SK-N-SH (cell line): ENCODE results near the gene TTC39A. TPM values are rescaled to one million over a fixed set of nuclear protein-coding genes. Genes with fewer than 3 reads are reported as not detected.

ENCODE experiments used
- CTCF ChIA-PET: fragments of 300-600, 350-600 bp; formaldehyde crosslinking; extraction: SDS; loops from one replicate; lab custom pipeline; 2021; lab: Yijun Ruan, JAX
- POLR2A ChIA-PET: fragments of 350-600 bp; sonication (Branson Sonifier 250); formaldehyde crosslinking; extraction: SDS; loops from one replicate; lab custom pipeline; 2020; ENCODE audit warnings: antibody characterized with exemption, inconsistent platforms; lab: Yijun Ruan, JAX
- DNase-seq: peaks from one replicate; pipeline ENCODE4 v3.0.0; 2012
- H2AFZ ChIP-seq: fragments of 200-600 bp; sonication (generic); 2 replicates; pipeline ENCODE4 v1.8.1; 2016; ENCODE audit warnings: antibody characterized with exemption, mild to moderate bottlenecking, low read depth
- H3F3A ChIP-seq: fragments of 200-600 bp; sonication (generic); replicated peaks from 2 replicates; pipeline ENCODE3; 2016; ENCODE audit warnings: antibody characterized with exemption, mild to moderate bottlenecking; ENCODE audit not compliant: insufficient read depth
- H3K27ac ChIP-seq, 2 experiments: fragments of 200-500 bp in 1 of 2; fragments of 200-600 bp in 1 of 2; sonication (Bioruptor generic) in 1 of 2; sonication (generic), shearing (Covaris generic) in 1 of 2; 2 replicates each; pipeline versions ENCODE4 v1.5.1 to v1.6.1; 2014 to 2016; ENCODE audit warnings: low read depth in 2 of 2, inconsistent platforms in 1 of 2, low read length in 1 of 2, mild to moderate bottlenecking in 1 of 2, mixed read lengths in 1 of 2
- H3K27me3 ChIP-seq: fragments of 200-600 bp; sonication (generic), shearing (Covaris generic); 2 replicates; pipeline ENCODE4 v1.6.1; 2016; ENCODE audit warnings: mixed run types; ENCODE audit not compliant: insufficient read depth
- H3K36me3 ChIP-seq, 2 experiments: fragments of 200-500 bp in 1 of 2; fragments of 200-600 bp in 1 of 2; sonication (Bioruptor generic) in 1 of 2; sonication (generic) in 1 of 2; replicated peaks in 1 of 2; 2 replicates each; pipeline versions ENCODE3 to v1.5.1; 2014 to 2016; ENCODE audit warnings: low read length in 1 of 2, mild to moderate bottlenecking in 1 of 2; ENCODE audit not compliant: insufficient read depth in 2 of 2, control insufficient read depth in 1 of 2
- H3K4me1 ChIP-seq, 2 experiments: fragments of 200-500 bp in 1 of 2; fragments of 200-600 bp in 1 of 2; sonication (Bioruptor generic) in 1 of 2; sonication (generic), shearing (Covaris generic) in 1 of 2; 2 replicates each; pipeline versions ENCODE4 v1.5.1 to v1.6.1; 2014 to 2016; ENCODE audit warnings: low read depth in 1 of 2, low read length in 1 of 2, mixed run types in 1 of 2; ENCODE audit not compliant: insufficient read depth in 2 of 2, control insufficient read depth in 1 of 2
- H3K4me2 ChIP-seq: fragments of 200-600 bp; sonication (generic), shearing (Covaris generic); 2 replicates; pipeline ENCODE4 v1.6.1; 2017; ENCODE audit warnings: mixed run types
- H3K4me3 ChIP-seq, 2 experiments: fragments of 200-500 bp in 1 of 2; fragments of 200-600 bp in 1 of 2; sonication (Bioruptor generic) in 1 of 2; sonication (generic), shearing (Covaris generic) in 1 of 2; 2 replicates each; pipeline versions ENCODE4 v1.5.1 to v1.8.1; 2014 to 2016; ENCODE audit warnings: low read depth in 2 of 2, inconsistent platforms in 1 of 2, low read length in 1 of 2, mild to moderate bottlenecking in 1 of 2, mixed read lengths in 1 of 2, moderate library complexity in 1 of 2
- H3K79me2 ChIP-seq: fragments of 200-600 bp; sonication (generic); 2 replicates; pipeline ENCODE4 v1.8.1; 2017; ENCODE audit warnings: mild to moderate bottlenecking; ENCODE audit not compliant: insufficient read depth
- H3K9ac ChIP-seq: fragments of 200-600 bp; sonication (generic); 2 replicates; pipeline ENCODE4 v1.6.1; 2017; ENCODE audit warnings: mixed run types
- H3K9me2 ChIP-seq: fragments of 200-600 bp; sonication (generic); 2 replicates; pipeline ENCODE4 v1.6.1; 2017; ENCODE audit warnings: mixed run types
- H3K9me3 ChIP-seq: fragments of 200-600 bp; sonication (generic); 2 replicates; pipeline ENCODE4 v1.6.1; 2017; ENCODE audit warnings: mixed run types, mild to moderate bottlenecking, moderate library complexity
- H4K20me1 ChIP-seq: fragments of 200-600 bp; sonication (generic); 2 replicates; pipeline ENCODE4 v1.6.1; 2017; ENCODE audit warnings: mild to moderate bottlenecking, mixed run types; ENCODE audit not compliant: insufficient read depth
- CTCF ChIP-seq: fragments of 200-600 bp; sonication (generic); IDR thresholded peaks from 2 replicates; pipeline ENCODE4 v1.6.1; 2017; ENCODE audit warnings: antibody characterized with exemption, mild to moderate bottlenecking, moderate library complexity
- ELF1 ChIP-seq: IDR thresholded peaks from 2 replicates; pipeline ENCODE4 v1.4.0; 2012
- EP300 ChIP-seq, 2 experiments: IDR thresholded peaks; 2 replicates each; pipeline versions ENCODE4 v1.4.0 to v1.6.1; 2012; ENCODE audit warnings: borderline replicate concordance in 1 of 2, low read depth in 1 of 2, low read length in 1 of 2
- FOSL2 ChIP-seq: IDR thresholded peaks from 2 replicates; pipeline ENCODE4 v1.4.0; 2012; ENCODE audit warnings: low read depth, mild to moderate bottlenecking, moderate library complexity, borderline replicate concordance
- GABPA ChIP-seq: IDR thresholded peaks from 2 replicates; pipeline ENCODE4 v1.4.0; 2012; ENCODE audit warnings: low read depth, mild to moderate bottlenecking
- JUND ChIP-seq: IDR thresholded peaks from 2 replicates; pipeline ENCODE4 v1.4.0; 2012
- MAX ChIP-seq: IDR thresholded peaks from 2 replicates; pipeline ENCODE4 v1.4.0; 2012; ENCODE audit warnings: low read depth
- RAD21 ChIP-seq: IDR thresholded peaks from 2 replicates; pipeline ENCODE4 v1.6.1; 2012; ENCODE audit warnings: mild to moderate bottlenecking, low read length
- RCOR1 ChIP-seq: fragments of 150-350 bp; IDR thresholded peaks from 2 replicates; pipeline ENCODE4 v1.6.1; 2017; ENCODE audit warnings: antibody characterized with exemption, low read length
- RFX5 ChIP-seq: IDR thresholded peaks from 2 replicates; pipeline ENCODE4 v1.6.1; 2012; ENCODE audit warnings: mild to moderate bottlenecking, improper control_type of control experiment, low read length
- RXRA ChIP-seq: IDR thresholded peaks from 2 replicates; pipeline ENCODE4 v1.4.0; 2012; ENCODE audit warnings: low read depth, mild to moderate bottlenecking, borderline replicate concordance
- SIN3A ChIP-seq: IDR thresholded peaks from 2 replicates; pipeline ENCODE4 v1.6.1; 2012; ENCODE audit warnings: low read depth, mild to moderate bottlenecking, low read length, moderate library complexity, borderline replicate concordance
- SMC3 ChIP-seq: IDR thresholded peaks from 2 replicates; pipeline ENCODE4 v1.6.1; 2012; ENCODE audit warnings: low read depth, low read length, improper control_type of control experiment
- TAF1 ChIP-seq: IDR thresholded peaks from 2 replicates; pipeline ENCODE4 v1.6.1; 2012; ENCODE audit warnings: low read depth, mild to moderate bottlenecking, low read length, moderate library complexity, borderline replicate concordance
- TEAD4 ChIP-seq: IDR thresholded peaks from 2 replicates; pipeline ENCODE4 v1.4.0; 2012; ENCODE audit warnings: mild to moderate bottlenecking, borderline replicate concordance; ENCODE audit not compliant: insufficient read depth
- USF2 ChIP-seq: fragments of 150-350 bp; IDR thresholded peaks from 2 replicates; pipeline ENCODE4 v1.6.1; 2017; ENCODE audit warnings: antibody characterized with exemption, low read length, low read depth, borderline replicate concordance
- WGBS: methylation state at CpG from one replicate; pipeline ENCODE4 v1.1.6; 2017; ENCODE audit warnings: low lambda C conversion rate; 5-methylcytosine and 5-hydroxymethylcytosine counted together
- polyA plus RNA-seq, 3 experiments: library from polyadenylated mRNA; depleted of rRNA; stranded (reverse); fragments of >200 nt; gene quantifications; 2 replicates each; pipeline ENCODE4 v1.2.3, GENCODE V29; 2012

Gene TTC39A
- polyA plus RNA-seq, 1 of the 3 experiments (the other 2 are of a cell fraction) = 0.97 TPM

- Histone ChIP-seq H3K9ac (no peak overlapping the region), H3K4me2 (no peak overlapping the region), H3K36me3 (no peaks in the 10 kb centered on the region), H3K27ac (peak overlapping the region in 1 of 2 experiments; percentile 69; a peak in 2 of 4 replicates), H3F3A (no peaks in the 10 kb centered on the region), H3K27me3 (no peaks in the 10 kb centered on the region), H4K20me1 (no peaks in the 10 kb centered on the region), H3K4me1 (peaks cover 0 to 10% of the 10 kb centered on the region in 2 experiments; a peak in 3 of 4 replicates), H3K9me2 (no peaks in the 10 kb centered on the region), H3K79me2 (no peaks in the 10 kb centered on the region), H3K9me3 (no peaks in the 10 kb centered on the region), H2AFZ (peak overlapping the region; percentile 90; the same call in 1 of the 2 replicates), H3K4me3 (no peak overlapping the region)
- DNase-seq = peak; percentile 46
- POLR2A ChIA-PET = no interaction called here
- 94% methylated on average over 5 of the region's 5 CpGs for WGBS
- CTCF ChIA-PET = interaction anchor here (2.9 kb wide), 1 partner anchor 17 kb away, joined by 11 read pairs; no protein-coding TSS in a partner anchor
- TF ChIP-seq RAD21 = peak; percentile 39
- no peak for TF ChIP-seq JUND
- no peak for TF ChIP-seq RFX5
- TF ChIP-seq ELF1 = no peak
- TF ChIP-seq GABPA = no peak
- TF ChIP-seq RXRA = no peak
- TF ChIP-seq TAF1 = no peak
- TF ChIP-seq TEAD4 = no peak
- no peak for TF ChIP-seq MAX
- TF ChIP-seq RCOR1 = no peak
- TF ChIP-seq SMC3 = peak; percentile 5; the same call in 1 of the 2 replicates
- TF ChIP-seq USF2 = no peak
- TF ChIP-seq EP300 (IDR thresholded peaks at IDR 0.05; ENCODE audit: borderline replicate concordance in 1 of 2, low read depth in 1 of 2, low read length in 1 of 2) = no peak
- no peak for TF ChIP-seq FOSL2
- TF ChIP-seq SIN3A = no peak
- peak; percentile 40 for TF ChIP-seq CTCF
- TF ChIP-seq, all 33 proteins: peak for 3
Observed at GRCh38 chr1:51313268-51313852, 17.0 kb downstream of the TTC39A start.
